Superior temporal gyrus (tissue), 1 donor: Measurements from ENCODE around the gene KIF5C.
A peak's percentile ranks its signal among the peaks of the same experiment; 100 is the strongest.

Experiments used
- DNase-seq: peaks from one replicate; pipeline ENCODE4 v3.0.0-alpha.2; 2016; ENCODE audit errors: extremely low spot score

Gene KIF5C

GRCh38 chr2:149015926-149016563 is 141.0 kb downstream of the KIF5C start:
- no peak for DNase-seq

GRCh38 chr2:149017116-149017985 is 142.3 kb downstream of the KIF5C start:
- peak; percentile 96 for DNase-seq

DNA sequence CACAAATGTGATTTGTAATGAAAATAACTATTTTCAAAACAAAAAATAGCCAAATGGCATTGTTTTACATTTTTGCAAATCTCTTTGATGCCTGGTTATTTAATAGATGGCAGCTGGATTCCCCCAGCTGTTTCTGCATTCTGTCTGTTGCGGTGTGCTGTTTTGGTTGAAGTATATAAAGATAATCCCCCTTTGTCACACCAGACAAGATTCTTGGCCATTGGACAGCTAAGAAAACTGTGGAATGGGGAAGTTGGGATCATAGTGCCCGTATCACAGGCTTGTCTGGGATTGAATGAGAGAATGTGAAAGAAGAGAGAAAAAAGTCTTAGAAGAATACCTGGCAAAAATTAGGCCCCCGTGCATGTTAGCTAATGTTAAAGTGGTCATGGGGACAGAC is 144.0 kb downstream of the KIF5C start:
- no peak for DNase-seq

DNA sequence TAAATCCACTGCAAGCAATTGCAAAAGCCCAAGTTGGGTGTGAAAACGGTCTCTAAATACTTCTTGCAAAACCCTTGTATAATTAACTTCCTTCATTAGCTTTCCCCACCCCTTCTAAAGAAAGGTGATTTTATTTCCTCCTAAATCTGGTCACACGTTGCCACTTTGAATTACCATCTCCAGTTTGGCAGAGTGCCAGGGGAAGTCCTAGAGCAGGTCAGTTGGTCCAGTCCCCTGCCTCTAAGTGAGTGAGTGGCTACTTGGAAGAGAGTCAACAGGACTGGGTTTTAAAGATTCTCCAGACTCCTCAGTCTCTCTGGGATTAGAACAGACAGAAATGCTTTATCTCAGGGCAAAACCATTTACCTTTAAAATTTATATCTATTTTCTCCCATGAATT is 144.7 kb downstream of the KIF5C start:
- no peak for DNase-seq

GRCh38 chr2:149020432-149020851 is 145.4 kb downstream of the KIF5C start:
- no peak for DNase-seq

GRCh38 chr2:149021271-149021719 is 146.3 kb downstream of the KIF5C start:
- no peak for DNase-seq

DNA sequence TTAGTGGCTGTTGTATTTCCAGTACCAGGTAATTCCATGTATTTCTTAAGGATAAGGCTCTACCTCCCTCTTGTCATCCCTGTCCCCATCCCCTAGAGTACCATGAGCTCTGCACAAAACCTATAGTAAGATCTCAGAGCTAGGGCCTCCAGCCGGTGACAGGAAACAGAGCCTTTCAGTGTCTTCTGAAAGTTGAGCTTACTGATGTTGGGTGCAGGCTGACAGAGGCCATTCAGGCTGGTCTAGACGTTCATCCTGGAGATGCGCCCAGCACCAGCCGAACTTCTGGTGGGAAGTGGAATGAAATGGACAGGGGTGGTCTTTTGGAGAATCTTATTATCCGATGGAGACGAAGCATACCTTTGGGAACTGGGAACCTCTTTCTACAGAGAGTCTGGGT is 146.7 kb downstream of the KIF5C start:
- DNase-seq, result no peak

DNA sequence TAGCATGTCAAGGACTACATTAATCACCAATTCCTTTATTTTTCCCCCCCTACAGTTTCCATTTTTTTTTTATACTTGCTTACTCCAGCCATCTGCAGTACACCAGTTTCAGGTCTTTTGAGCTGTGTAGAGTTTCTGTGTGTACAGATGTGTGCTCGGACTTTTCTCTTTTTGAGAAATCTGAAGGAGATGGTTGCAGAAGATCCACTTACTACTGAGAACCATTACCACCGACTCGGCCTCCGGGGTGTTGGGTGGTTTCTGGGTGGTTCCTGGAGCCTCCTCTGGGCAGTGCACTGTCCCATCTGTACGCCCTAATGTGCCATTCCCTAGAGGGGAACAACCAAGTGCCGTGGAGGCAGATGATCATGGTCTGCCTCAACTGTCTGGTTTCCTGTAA is 148.1 kb downstream of the KIF5C start:
- DNase-seq, result no peak

- no peak for DNase-seq
These were observed 152.7 kb downstream of the KIF5C start for GRCh38 chr2:149027590-149028250.

DNA sequence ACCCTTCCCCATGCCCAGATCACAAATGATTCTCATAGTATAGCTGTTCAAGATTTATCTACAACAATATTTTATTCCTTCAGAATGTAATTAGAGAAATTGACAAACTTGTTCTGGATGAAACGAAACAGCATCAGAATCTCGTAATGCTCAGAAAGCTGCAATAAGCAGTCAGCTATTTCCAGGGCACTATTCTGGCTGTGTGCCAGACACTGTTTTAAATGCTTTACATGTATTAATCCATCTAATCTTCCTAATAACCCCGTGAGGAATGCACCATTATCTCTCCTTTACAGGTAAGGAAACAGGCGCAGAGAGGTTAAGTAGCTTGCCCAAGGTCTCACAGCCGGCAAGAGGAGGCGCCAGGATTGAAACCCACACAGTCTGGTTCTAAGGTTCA is 153.3 kb downstream of the KIF5C start:
- no peak for DNase-seq

- DNase-seq, result no peak
These were observed 153.9 kb downstream of the KIF5C start for GRCh38 chr2:149028891-149029290.

DNA sequence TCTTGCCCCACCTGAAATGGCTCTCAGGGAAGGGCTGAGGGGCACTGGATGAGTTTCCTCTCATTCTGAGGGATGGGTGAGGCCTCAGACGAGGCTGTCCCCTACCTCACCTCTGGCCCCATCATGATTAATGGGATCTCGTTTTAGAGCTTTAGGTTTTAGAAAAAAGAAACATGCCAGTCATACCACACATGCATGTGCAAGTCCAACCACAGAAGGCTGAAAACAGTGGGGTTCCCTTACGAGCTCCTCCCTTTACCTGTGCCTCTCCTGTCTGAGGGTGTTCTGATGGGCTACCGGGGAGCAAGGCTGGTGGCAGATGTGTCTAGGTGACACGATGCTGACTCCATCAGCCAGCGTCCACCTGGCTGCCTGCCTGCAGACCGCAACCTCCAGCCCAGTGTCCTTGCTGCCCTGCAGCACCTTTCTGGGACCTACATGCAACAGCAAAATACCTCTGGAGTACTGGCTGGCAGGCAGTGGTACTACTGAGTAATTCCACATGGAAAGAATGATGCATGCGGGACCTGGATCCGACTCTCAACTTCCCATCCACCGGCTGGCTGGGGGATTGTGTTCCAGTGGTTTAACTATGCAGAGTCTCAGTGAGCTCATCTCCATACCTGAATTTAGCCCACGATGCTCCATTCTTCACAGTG is 154.4 kb downstream of the KIF5C start:
- no peak for DNase-seq

DNA sequence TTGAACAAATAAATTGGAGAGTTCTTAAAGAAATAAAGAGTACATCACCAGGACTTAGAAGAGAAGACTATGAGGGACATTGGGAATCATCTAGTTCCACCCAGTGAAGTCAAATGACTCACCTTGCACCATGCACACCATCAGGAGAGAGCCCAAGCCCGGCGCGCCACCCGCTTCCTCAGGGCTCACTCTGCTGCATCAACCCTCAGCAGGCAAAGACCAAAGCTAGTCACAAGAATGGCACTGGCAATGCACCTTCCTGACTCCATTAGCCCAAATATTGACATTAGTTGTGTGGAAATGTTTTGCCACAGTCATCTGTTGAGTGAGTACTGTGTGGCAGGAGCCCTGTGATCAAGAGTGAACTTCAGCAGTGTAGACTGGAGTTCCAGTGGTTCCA is 156.4 kb downstream of the KIF5C start:
- no peak for DNase-seq

DNA sequence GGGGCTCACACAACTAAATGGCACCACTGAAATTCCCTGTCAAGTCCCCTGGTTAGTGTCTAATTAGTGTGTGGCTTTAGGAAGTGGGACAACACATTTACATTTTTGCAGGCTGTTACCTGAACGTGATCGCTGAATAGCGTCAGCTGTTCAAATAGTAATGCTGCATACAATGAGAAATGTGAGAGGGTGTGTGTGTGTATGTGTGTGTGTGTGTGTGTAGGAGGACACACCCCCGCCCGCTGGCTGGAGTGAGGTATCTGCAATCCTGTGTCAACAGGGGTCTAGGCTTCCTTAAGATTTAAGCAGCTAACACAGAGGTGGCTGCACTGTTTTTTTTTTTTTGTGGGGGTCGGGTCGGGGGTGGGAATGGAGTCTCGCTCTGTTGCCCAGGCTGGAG is 158.7 kb downstream of the KIF5C start:
- no peak for DNase-seq

DNA sequence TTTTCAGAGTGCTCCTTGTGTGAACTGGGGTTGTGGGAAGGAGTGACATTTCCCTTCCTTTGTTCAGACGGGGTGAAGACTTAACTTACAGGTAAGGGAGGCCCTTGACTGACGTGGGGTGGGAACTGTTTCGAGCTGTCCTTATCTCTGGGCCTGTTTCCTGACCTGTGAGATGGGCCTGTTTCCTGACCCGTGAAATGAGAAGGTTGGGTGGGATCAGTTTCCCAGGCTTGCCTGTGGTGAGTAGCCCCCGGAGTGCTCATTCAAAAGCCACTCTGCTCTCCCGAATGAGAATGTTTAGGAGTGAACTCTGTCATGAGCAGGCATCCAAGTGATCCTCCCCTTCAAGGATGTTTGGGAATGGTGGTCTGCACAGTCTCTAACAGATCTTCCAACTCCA is 159.4 kb downstream of the KIF5C start:
- DNase-seq, result no peak

- no peak for DNase-seq
These were observed 161.7 kb downstream of the KIF5C start for GRCh38 chr2:149036507-149037293.

GRCh38 chr2:149037851-149038250 is 162.8 kb downstream of the KIF5C start:
- DNase-seq, result no peak

DNA sequence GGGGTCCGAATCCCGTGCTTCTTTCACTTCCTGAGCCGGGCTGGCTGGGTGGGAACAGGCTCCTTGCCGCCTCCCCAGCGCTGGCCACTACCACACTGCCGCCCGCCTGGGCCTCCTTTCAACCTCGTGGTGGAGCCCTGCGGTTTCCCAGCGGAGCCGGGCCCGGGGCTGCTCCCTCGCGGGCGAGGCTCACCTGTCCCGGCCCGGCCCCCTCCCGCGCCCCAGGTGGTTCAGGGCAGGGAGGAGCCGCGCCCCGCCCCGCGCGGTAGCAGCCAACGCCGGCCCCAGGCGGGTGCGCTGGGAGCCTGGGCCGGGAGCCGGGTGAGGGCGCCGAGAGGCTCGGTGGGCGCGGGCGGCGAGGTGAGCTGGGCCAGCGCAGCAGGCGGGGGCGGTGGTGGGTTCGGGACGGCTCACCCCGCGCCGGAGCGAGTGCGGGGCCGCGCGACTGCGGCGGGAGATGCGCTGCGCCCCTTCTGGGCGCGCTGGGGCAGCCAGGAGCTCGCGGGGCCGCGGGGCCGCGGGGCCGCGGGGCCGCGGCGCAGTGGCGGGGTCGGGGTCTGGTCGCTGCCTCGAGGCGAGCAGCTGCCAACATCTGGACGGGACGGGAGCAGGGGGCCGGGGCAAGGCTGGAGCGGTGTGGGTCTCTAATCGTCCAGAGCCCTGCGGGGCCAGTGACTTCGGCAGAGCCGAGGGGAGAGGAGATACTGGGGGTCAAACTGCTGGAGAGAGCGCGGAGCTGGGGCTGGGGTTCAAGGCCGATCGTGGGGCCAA is 163.6 kb downstream of the KIF5C start, which contains the start of gene LYPD6B:
LYPD6B (plus strand) TSS at position 258 of the 771 bp plus-strand sequence. CDS start 92,250 bp downstream, outside the sequence.
- DNase-seq, result no peak

DNA sequence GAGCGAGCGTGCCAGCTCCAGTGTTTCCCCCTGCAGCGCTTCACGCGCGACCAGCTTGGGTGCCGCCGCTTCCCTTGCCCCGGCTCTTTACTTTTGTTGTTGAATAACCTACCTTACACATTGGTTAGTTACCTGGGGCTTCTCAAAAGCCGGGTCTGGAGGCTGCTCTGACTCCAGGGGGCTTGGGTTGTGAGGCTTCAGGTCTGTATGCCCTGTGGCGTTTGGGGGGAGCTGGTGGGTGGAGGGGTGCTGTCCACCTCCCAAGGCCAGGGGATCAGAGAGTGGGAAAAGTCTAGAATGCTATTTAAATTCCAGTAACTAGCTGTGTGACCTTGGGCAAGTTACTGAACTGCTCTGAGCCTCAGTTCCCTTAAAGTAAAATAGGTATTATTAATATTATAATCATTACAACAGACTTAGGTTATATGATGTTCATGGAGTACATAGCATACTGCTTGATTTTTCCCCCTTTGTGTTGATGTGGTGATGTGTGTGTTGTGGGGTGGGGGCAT is 164.2 kb downstream of the KIF5C start:
- no peak for DNase-seq

DNA sequence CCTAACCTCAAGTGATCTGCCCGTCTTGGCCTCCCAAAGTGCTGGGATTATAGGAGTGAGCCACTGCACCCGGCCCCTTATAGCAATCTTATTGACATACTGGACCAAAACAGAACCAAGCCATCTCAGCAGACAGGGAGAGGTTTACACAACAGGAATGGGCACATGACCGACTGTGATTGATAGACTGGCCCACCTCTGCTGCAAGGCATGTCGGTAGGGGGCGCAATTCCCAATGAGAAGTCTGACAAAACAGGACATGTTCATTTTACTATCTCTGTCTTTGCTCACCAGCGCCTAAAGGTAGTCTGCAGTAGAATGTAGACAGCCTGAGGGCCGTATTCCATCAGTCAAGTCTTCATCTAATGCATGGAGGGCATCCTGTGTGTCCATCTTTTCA is 165.4 kb downstream of the KIF5C start:
- no peak for DNase-seq
